Ovary (tissue), 3 donors: ENCODE measurements around the gene DMKN.

Experiments
- CTCF ChIP-seq, 3 donors: fragments of 450-650 bp in 2 of 3; fragments of 200-600 bp in 1 of 3; IDR thresholded peaks; one replicate each; pipeline versions ENCODE4 v1.5.1 to v1.8.0; 2016 to 2022; ENCODE audit warnings: antibody characterized with exemption in 3 of 3, mild to moderate bottlenecking in 1 of 3
- POLR2A ChIP-seq: fragments of 450-650 bp; IDR thresholded peaks from one replicate; pipeline ENCODE4 v1.6.1; 2017; ENCODE audit warnings: antibody characterized with exemption, mild to moderate bottlenecking, moderate library complexity
- donor health status: DM: no; HTN: no; CAD: no.

DNA sequence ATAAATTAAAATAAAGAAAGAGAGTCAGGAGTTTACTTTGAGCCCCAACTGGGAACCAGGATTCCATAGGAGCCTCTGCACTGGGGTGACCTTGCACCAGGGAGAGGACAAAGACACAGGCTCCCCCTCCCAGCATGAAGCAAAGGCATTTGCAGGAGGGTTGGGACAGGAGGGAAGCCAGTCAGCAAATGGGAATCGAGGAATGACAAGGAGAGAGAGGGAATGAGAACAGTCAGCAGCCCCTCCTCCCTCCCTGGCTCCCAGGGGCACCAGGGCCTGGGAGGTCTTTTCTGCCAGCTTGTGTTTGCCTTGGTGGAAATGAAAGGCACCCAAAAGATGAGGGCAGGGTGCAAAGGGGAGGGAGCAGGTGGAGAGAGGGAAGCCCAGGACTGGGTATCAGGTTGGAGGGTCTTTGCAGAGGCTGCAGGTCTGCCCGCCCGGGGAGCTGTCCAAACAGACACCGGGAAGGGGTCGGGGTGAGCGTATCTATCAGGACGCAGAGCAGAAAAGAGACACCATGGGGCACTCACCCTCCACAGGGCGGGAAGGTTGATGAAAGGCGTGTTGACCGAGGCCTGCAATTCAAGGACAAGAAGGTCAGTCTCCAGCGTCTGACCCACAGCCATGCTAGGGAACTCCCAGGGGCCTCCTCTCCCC, 10.9 kb upstream of the DMKN start:
- no peak for TF ChIP-seq POLR2A
- TF ChIP-seq CTCF (IDR thresholded peaks at IDR 0.05): no peak
